Measurements from ENCODE around the gene DUOXA1.
"Not testable (repeated sequence)": the region's sequence is repeated elsewhere in the genome, so short reads cannot be mapped to it uniquely, and the experiment has no call there.

Gene DUOXA1

DNA sequence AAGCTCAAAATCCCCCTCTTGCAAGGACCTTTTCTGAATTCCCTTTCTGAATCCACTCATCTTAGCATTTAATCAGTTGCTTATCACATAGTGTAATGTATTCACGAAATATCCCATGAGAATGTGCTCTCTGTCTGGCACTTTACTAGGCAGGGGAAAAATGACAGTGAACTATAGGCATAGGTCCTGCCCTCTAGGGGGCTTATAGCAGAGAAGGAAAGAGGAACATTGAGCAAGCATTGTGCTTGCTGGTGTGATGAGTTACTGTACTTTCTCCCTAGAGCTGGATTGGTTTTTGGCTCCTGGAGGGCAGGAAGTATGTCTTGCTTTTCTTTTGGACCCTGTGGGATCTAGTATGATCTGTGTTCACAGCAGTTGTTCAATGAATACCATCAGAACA is 42.2 kb downstream of the DUOXA1 start:
- DNase-seq, result no peak

DNA sequence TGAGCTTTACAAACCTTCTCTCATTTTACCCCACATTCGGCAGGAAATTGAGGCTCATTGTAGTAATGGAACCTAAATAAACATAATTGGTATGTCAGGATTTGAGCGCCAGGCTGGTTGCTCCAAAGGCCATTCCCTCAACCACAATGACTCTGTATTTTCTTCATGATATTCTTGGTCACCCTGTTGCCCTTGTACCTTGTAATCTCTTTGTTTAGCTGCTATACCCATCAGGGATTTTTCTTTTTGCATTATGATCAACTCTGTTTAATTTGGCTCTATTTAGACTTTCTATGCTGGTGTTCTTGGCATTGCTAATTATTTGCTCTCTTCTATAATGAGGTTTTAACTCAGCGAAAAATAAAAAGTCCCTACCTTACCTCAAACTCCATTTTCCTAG is 45.5 kb downstream of the DUOXA1 start:
- no peak for DNase-seq

DNA sequence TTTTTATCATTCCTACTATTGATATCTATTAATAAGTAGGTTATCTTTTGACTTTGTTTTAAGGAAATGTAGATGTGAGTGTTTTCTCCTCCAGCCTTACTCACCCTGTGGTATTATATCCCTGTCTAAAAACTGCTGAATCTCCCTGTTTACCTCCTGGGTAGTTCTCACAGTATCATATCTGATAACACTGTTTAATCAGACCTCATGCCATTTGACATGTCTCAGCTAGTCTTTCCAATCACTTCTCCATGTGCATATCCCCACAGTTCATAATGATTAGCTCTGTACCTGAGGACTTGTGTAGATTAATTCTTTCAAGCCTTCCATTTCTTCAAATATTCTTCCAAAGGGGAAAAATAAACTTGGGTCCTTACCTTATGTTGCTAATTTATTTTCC is 46.5 kb downstream of the DUOXA1 start:
- DNase-seq, result no peak

DNA sequence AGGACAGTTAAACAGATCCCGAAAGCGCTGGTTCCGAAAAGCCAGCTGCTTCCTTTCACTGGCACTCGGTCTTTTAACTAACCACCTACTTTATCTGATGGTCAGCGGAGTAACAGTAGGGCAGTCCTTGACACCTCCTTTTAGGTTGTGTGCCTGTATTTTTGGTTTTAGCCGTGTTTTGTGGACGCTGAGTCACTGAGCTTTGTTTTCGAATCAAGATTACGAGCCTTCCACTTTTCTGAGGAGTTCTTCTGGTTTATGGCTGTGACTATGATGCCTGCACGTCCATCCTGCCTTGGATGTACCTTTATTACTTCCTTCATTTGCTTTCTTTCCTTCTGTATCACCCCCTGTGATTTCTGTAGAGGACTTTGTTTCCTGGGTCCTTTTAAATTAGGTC is 47.3 kb downstream of the DUOXA1 start:
- DNase-seq, result not testable (repeated sequence)

DNA sequence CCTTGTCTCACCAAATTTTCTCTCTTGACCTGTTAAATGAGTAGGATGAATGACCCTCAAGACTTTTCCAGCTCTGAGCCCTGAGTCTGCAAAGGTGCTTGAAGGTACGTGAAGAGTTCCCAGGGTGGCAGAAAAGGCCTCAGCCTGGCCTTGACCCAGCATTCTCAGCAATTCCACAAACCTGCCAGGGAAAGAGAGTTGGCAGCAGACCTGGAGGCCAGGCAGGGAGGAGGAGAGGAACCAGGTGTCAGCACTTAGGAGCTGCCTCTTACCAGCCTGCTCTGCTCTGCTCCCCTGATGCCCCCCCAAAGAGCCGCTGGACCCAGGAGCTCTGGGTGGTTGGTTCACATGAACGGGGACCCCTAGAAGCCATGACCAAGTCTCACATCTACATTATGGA is 49.1 kb downstream of the DUOXA1 start:
- DNase-seq, result not testable (repeated sequence)

DNA sequence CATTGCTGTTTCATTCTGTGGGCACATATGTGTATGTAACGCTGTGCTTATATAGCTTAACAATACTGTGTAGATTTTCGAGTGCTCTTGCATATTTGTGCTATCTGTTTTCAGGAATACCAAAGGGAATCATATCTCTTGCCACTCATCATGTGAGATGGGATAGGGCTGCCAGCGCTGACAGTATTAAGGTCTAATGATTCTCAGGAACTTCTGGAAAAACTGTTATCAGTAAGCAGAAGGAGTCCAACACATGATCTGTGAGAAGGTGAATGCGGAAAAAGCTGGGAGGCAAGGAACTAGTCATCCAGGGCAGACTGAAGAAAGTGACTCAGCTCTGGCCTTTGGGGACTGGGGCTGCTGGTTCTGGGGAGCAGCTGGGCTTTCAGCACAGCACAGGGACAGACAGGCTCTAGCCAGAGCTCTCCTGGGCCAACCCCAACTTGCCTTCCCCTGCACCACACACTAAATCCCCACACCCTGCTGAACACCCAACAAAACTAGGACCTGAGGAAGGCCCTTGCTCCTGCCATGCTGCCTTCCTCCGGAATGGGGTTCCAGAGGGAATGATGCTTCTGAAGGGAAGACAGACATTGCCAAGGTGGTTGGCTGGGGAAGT is 49.9 kb downstream of the DUOXA1 start:
- not testable (repeated sequence) for DNase-seq

DNA sequence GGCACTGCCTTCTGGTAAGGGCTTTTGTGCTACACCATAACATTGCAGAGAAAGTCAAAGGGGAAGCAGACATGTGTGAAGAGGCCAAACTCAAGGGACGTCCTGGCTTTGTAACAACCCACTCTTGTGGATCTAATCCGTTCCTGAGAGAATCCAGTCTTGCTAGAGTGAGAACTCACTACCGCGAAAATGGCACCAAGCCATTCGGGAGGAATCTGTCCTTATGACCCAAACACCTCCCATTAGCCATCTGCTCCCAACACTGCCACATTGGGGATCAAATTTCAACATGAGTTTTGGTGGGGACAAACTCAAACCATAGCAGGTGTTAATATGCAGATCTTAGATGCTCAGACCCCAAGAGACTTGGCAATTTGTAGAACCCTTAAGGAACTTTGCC is 50.5 kb downstream of the DUOXA1 start:
- DNase-seq, result not testable (repeated sequence)

DNA sequence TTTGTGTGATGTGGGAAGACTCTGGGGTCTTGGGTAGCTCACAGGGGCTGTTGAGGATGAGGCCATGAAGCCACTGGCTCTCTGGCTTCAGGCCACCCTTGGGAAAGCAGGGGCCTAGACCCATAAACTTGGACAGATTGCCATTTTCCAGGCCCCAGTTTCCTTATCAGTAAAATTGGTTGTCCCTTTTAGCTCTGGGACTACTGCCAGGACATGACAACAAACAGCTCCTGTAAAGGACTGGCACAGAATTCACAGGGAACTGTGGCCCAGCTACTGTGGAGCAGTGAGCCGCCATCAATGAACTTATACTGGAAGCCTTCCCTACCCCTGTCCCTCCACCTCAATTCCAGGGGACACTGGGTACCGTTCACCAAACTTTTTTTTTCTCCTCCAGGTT is 52.3 kb downstream of the DUOXA1 start:
- DNase-seq, result not testable (repeated sequence)

DNA sequence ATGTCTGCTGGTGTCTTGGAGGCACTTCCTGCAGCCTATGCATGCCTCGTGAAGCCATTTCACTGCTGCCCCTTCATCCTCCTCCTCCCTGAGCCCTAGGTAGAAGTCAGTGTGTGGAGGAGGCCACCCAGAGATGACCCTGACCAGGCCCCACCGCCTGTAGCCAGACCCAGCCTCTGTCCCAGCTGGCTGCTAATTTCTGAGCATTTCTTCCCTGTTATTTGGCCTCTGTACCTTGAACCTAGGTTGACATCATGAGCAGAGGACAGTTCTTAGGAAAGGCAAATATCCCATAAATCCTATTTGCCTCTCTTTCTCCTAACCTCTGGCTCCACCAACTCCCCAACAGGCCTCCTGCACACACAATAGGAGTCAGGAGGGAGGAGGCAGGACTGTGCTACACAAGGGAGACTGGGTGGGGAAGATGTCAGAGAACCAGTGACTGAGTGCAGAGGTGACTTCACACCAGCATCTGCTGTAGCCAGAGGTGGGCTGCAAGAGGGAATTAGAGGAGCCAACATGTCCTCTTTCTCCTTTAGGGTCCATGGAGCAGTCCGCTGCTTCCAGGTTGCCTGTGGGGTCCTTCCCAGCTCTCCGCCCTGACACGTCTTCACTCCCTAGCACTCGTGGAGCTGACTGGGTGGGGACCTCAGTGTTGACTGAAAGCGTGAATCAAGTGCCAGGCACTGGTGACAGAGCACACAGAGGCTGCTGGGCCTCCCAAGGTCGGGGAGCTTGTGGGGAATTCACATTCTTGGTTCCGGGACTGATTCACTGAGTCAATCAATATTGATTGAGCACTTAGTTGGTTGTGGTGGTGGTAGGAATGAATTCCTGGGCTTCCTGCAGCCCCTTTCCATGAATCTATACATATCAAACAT is 54.0 kb downstream of the DUOXA1 start:
- not testable (repeated sequence) for DNase-seq

DNA sequence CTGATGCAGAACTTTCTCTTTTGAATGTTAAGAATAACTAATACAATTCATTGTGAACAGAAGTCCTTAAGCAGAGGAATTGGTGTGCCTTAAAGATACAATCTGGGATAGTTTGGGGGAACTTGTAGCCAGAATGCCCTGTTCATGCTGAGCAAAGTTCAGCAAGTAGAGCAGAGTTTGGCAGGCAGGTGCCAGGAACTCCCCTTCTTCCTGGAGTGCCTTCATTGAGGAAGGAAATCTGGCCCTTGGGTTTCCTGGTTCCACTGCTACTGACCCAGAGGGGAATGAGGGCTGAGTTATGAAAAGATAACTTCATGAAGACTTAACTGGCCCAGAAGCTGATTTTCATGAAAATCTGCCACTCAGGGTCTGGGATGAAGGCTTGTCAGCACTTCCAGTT is 56.1 kb downstream of the DUOXA1 start:
- DNase-seq, result not testable (repeated sequence)

DNA sequence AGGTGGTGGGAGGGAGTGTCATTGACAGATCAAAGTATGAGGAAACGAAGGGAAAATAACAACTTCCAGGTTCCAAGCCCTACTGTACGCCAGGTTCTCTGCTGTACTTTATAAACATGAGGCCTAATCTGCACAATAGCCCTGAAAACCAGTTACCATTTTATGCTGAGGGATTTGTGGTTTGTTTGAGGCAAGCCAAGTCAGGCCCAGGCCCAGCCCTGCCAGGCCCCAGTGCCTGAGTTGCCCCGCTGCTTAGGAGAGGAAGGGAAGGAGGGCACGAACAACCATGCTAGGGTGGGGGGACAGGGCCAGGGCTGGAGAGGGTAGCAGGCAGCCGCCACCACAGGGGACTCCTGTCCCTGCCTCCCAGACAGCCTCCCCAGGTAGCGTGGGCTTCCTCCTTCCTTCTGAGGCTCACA is 59.7 kb downstream of the DUOXA1 start:
- not testable (repeated sequence) for DNase-seq

All from GDM1 (cell line).